ENCODE measurements around the gene TNRC6A. TPM values are rescaled to one million over a fixed set of nuclear protein-coding genes. Genes with fewer than 3 reads are reported as not detected.
"Not testable (repeated sequence)": the region's sequence is repeated elsewhere in the genome, so short reads cannot be mapped to it uniquely, and the experiment has no call there.

The TNRC6A gene
- total RNA-seq, 1 donor from 2014 or later: 34.3 TPM

GRCh38 chr16:24841291-24841690, 111.8 kb downstream of the TNRC6A start:
- intact Hi-C loops (cut with micrococcal nuclease): no loop called here

GRCh38 chr16:24844101-24845030, 114.9 kb downstream of the TNRC6A start:
- TF ChIP-seq CTCF (IDR thresholded peaks at IDR 0.05; ENCODE audit: borderline replicate concordance): no peak
- no peaks in the 10 kb centered on the region for H3K36me3 ChIP-seq
- no peaks in the 10 kb centered on the region for H3K27me3 ChIP-seq (ENCODE audit: low read depth)
- no peak overlapping the region for H3K27ac ChIP-seq (replicated peaks)
- H3K9me3 ChIP-seq (replicated peaks): no peaks in the 10 kb centered on the region
- peaks cover 3% of the 10 kb centered on the region for H3K4me1 ChIP-seq
- intact Hi-C loops (cut with micrococcal nuclease): no loop called here
- H3K4me3 ChIP-seq: no peak overlapping the region
- DNase-seq: no peak

More at GRCh38 chr16:24841291-24841690, 111.8 kb downstream of the TNRC6A start:
- Histone ChIP-seq H3K27ac (replicated peaks) (no peak overlapping the region), H3K4me3 (no peak overlapping the region), H3K9me3 (replicated peaks) (no peaks in the 10 kb centered on the region), H3K4me1 (peaks cover 8% of the 10 kb centered on the region), H3K27me3 (ENCODE audit: low read depth) (no peaks in the 10 kb centered on the region), H3K36me3 (no peaks in the 10 kb centered on the region)
- no peak for DNase-seq
- no peak for TF ChIP-seq CTCF (IDR thresholded peaks at IDR 0.05; ENCODE audit: borderline replicate concordance)

- H3K27ac ChIP-seq (replicated peaks); H3K4me3 ChIP-seq; H3K36me3 ChIP-seq; H3K27me3 ChIP-seq (ENCODE audit: low read depth); H3K9me3 ChIP-seq (replicated peaks); intact Hi-C loops (cut with micrococcal nuclease); H3K4me1 ChIP-seq; DNase-seq: not testable (repeated sequence)
These were observed 115.5 kb downstream of the TNRC6A start for GRCh38 chr16:24845031-24845365.

- Histone ChIP-seq H3K4me1 (no peaks in the 10 kb centered on the region), H3K9me3 (replicated peaks) (no peaks in the 10 kb centered on the region), H3K36me3 (no peaks in the 10 kb centered on the region), H3K4me3 (no peak within 1 kb of the TSS), H3K27ac (replicated peaks) (no peak within 1 kb of the TSS), H3K27me3 (ENCODE audit: low read depth) (no peaks in the 10 kb centered on the region)
- no peak for TF ChIP-seq CTCF (IDR thresholded peaks at IDR 0.05; ENCODE audit: borderline replicate concordance)
- no peak for DNase-seq
- intact Hi-C loops (cut with micrococcal nuclease): no loop called here
These were observed 116.5 kb downstream of the TNRC6A start, which contains the start of gene SLC5A11 for GRCh38 chr16:24845726-24846547. Gene SLC5A11, plus strand, starts transcription at chr16:24845963. Its CDS starts 12,681 bp downstream, at chr16:24858644.

- intact Hi-C loops (cut with micrococcal nuclease): no loop called here
- no peak for DNase-seq
- Histone ChIP-seq H3K4me1 (no peaks in the 10 kb centered on the region), H3K36me3 (no peaks in the 10 kb centered on the region), H3K4me3 (no peak overlapping the region), H3K27me3 (ENCODE audit: low read depth) (no peaks in the 10 kb centered on the region), H3K27ac (replicated peaks) (no peak overlapping the region), H3K9me3 (replicated peaks) (no peaks in the 10 kb centered on the region)
- TF ChIP-seq CTCF (IDR thresholded peaks at IDR 0.05; ENCODE audit: borderline replicate concordance): no peak
These were observed 117.3 kb downstream of the TNRC6A start for GRCh38 chr16:24846548-24847357.
